Activated T-helper 1 cell treated with anti-CD3 and anti-CD28 coated beads, Interleukin-2, amount 50 U/mL, for 16 hours (primary cell): ENCODE measurements around the gene PPP2R2C.

Source experiments
- DNase-seq, 2 donors: peaks; one replicate each; pipeline ENCODE4 v3.0.0-alpha.2; 2020; ENCODE audit warnings: low read depth in 1 of 2, low spot score in 1 of 2

Gene PPP2R2C

DNA sequence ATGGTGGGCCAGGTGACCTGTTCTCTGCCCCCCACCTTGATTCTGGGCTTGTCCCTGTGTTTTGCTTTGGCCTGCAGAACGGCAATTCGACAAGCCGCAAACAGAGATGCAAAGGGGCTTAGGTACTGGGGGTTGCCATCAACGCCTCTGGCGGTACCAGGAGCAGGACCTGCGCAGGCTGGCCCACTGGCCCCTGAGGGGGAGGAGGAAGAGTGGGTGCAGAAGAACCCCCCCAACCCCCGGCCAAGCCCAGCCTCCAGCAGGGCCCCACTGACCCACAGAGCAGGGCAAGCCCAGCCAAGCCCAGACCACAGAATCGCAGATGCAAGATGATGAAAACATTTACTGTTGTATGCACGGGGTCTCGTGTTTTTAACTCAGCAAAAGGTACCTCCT lies 89.4 kb downstream of the PPP2R2C start:
- DNase-seq, result no peak

DNA sequence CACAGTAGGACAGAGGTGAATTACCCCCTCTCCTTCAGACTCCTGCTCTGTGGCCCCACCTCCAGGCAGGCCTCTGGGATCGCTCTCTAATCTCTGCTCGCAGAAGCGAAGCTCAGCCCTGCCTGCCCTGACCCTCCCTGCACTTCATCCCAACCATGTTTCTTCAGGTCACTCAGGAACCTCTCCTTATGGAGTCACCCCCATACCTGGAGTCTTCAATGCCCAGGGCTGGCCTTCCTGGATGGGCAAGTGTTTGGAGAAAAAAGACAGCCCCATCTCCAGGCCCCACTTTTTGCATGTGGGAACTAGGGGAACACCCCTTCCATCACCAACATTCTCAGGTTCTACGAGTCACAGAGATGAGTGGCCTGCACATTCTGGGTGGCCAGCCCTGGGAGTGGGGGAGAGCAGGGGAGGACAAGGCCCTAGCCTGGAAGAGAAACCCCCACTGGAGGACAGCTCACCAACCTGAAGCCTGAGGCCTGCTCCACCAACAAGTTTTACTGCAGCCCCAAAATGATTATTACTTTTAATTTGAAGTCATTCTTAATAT lies 90.8 kb downstream of the PPP2R2C start:
- no peak for DNase-seq

DNA sequence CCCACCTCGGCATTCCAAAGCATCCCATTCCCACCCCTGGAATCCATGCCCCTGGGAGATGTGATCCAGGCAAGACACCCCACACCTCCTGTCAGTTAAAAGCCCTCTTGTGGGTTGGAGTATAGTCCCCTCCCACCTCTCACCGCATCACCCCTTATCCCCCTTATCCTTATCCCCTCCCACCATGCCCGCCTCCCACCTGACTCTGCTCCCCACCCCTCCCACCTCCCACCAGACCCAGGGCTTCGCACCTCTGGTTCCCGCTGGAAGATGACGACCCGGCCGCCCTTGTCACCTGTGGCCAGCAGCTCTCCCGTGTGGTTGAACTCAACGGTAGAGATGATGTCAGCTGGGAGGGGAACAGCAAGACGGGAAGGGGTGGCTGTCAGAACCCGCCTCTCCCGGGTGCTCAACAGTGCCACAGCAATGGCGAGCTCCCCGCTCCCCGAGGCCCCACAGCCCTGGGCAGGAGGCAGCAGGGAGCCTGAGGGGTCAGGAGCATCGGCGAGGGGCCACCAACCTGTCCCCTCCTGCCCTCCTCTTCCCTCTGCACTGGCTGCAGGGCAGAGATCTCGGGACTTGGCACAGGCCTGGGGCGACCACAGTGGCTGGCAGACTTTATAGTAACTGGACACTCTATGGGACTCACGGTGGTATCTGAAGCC lies 91.5 kb downstream of the PPP2R2C start:
- DNase-seq, result no peak

DNA sequence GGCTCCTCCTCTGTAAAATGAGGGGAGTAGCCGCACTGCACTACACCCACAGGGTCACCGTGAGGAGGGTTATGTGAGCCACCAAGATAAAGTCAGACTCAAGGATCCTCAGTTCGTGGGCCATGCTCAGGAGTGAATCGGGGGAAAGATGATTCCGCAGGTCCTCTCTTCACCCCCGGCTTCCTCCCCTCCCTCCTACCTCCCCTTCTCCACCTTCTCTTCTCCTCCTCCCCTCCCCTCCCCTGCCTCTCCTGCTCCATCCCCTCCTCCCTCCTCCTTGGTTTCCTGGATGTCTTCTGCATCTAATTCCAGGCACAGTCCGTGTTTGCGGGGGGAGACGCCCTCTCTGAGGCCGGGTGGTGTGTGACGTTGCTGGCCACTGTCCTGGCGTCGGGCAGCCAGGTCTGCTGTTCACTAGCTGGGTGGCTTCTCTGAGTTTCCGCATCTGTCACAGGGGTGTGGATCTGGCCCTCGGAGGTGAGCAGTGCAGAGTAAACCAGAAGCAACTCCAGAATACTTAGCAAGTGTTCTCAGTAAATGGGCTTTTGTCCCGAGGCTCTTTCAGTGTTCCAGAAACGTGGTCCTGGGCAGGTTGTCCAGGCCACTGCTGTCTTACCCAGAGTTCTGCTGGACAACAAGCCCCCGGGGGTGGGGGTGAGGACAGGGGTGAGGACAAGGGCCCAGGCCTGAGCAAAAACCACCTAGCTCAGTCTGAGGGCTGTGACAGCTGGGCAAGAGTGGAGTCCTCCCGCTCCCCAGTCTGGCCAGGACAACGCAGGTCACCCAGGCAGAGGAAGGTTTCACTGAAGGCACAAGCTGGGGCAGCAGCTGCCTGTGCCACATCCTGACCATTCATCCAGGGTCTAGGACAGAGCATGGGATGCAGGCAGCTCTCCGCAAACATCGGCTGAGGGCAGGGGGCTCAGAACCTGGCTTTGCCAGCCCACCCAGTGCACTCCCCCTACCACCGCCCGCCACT lies 92.4 kb downstream of the PPP2R2C start:
- no peak for DNase-seq

DNA sequence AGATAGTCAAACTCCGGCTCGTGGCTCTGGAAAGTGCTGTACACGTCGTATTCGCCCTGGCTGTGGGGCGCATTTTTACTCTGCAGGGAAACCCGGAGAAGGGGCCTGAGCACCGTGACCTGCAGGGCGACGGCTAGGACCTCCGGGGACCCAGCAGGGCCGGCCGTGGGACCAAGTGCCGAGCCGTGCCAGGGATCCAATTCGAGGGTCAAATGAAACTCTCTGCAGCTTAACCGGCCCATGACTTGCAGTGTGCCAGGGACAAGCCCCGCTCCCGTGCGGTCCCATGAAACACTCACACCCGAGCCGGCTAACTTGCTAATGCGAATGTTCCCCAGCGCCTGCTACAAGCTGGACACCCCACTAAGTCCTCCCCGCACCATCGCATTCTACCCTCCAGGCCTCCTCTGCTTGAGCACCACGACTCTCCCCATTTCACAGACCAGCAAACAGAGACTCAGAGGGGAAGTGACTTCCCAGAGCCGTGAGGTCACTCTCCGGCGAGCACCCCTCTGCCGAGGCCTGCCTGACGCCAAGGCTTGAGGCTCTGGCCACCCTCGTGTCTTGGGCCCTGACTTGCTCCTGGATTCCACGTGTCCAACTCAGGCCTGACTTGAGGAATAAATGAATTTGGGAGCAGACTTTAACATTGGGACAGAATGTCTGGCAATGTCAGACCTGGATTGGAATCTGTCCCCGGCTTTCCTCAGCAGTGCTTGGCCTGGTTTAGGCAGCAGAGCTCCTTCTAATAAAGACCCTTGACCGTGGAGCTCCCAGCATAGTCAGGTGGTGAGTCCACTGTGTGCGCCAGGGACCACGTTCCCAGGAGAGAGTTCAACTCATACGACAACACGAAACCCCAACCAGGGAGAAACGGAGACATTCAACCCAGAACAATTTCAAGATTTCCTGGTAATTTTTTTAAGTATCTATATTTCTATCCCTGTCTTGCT lies 93.6 kb downstream of the PPP2R2C start:
- no peak for DNase-seq

DNA sequence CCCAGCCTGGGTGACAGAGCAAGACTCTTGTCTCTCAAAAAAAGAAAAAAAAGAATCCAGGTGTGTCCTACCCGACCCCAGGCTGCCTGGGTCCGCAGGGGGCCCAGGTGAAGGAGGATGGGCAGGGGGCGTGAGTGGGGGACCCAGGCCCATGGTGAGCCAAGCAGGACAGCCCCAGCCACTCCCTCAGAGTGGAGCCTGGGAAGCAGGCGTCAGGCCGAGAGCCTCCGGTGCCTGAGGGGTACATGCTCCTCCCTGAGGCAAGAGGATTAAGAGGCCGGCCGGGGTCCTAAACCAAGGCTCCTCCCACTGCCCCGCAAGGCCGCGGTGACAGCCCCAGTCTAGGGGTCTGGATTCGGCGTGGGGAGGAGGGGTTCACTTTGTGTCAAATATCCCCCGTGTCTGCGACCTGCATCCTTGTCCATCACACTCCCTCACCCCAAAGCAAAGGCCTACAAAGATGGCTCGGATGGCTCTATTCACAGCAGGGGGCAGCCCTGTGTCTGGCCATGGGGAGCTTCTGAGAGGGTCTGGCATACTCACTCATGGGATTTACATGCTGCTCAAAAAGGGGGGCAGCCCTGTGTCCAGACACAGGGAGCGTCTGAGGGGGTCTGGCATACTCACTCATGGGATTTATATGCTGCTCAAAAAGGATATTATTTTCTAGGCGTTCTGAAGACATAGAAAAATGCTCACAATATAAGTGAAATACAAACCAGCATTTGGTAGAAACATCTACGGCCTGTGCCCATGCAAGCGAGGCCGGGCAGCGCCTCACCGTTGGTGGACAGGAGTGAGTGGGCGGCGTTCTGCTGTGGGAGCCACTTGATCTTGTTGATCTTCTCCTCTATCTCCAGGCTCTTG lies 94.6 kb downstream of the PPP2R2C start:
- DNase-seq, result no peak

DNA sequence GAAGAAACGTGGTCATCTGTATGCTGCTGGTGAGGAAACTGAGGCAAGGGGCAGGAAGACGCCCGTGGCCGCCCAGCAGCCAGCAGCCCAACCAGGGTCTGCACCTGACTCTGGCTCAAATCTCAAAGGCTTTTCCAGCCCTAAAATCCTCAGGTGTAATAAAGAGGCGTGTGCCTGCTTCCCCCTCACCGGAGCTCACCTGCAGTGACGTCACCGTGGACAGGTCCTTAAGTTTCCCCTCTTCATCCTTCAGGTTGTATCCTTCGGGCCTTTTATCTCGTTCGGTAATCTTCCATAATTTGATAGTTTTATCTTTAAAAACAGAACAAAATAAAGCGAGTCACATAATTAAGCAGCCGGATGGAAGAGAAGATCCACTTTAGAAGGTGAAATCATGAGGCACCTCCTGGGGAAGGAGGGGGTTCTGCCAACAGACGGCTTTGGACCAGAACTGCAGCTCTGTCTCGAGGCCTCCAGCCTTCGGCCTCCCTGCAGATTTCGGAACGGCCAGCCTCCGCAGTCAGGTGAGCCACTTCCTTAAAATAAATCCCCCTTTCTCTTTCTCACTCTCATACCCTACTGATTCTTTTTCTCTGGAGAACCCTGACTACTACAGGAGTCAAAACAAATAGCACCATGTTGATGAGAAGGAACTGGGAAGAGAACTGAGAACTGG lies 96.7 kb downstream of the PPP2R2C start:
- DNase-seq, result no peak

DNA sequence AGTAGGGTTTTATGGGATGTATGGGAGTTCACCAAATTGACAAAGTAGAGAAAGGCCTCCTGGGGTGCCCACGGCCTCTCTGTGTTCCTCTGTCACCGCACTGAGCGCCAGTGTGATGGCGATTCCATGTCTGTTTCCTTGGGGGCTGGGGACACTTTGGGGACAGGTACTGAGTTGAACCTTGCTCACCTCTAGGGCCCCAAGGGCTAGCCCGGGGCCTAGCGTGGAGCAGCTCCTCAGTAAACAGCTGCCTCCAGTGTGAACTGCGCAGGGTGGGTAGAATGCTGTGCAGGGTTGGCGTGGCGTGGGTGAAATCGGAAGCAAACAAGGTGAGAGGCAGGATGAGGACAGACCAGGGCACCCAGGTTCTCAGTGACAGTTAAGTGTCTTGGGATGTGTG lies 97.8 kb downstream of the PPP2R2C start:
- no peak for DNase-seq

DNA sequence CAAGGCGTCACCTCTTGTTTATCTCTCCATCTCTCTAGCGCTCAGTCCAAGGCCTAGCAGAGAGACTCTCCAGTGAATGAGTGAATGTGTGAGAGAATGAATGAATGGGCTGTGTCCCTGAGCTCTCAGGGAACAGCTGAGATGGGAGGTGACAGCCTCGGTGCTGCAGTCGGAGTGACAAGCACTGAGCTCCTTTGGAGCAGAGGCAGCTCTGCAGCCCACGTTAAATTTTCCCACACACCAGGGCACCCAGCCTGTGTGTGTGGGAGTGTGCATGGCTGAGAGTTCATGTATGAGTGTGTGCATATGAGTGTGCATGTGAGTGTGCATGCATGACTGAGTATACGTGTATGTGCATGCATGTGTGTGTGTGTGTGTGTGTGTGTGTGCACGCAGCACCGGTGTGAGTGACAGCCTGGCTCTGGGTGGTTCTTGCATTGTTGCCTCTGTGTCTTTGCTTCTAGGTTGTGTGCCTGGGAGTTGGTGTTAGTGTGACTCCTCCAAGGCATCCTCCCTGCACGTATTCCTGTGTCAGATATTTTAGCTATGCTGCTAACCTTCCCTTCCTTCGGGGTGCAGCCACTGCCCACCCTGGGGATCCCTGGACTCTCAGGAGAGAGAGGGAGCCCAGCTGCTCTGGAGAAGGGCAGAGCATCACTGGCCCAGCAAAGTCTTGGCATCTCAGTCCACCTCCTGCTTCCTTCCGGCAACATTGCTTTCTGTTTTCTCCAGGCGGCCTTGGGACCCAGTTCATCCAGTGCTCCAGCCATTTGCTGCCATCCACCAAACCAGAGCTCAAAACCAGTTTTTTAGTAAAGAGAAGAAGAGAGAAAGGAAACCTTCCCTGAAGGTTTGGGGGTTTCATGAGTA lies 98.6 kb downstream of the PPP2R2C start:
- DNase-seq, result no peak

DNA sequence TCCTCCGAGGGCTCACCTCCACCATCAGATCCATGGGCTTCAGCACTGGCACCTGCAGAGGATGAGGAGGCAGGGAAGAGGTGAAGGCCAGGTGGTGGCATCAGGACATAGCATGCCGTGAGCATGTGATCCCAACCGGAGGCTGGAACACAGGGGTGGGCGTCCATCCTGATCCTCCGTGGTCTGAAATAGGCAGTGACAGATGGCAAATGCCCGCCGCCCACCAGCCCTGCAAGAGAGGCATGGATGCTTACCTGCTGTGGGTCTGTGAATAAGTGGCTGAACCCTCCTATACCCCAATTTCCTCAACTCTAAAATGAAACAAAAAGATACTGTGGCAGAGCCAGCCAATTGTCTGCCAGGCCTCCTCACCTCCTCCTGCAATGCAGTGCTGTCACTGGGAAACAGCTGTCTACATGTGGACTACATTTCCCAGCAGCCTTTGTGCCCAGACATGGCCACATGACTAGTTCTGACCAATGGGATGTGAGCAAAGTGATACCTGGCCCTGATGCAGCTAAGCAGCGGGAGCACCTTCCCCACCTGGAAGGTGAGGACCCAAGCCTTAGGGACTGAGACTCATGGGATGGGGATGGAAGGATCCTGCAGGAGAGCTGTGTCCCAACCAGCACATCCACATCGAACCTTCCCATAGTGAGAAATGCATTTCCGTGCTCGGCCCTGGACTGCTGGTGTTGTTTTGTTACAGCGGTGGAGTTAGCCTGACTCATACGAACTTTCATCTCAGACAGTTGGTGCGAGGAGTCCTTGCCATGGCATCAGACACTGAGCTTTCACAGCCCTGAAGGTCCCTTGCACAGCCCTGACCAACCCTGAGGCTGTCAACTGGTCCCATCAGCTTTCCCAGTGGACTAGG lies 99.5 kb downstream of the PPP2R2C start:
- DNase-seq, result no peak

DNA sequence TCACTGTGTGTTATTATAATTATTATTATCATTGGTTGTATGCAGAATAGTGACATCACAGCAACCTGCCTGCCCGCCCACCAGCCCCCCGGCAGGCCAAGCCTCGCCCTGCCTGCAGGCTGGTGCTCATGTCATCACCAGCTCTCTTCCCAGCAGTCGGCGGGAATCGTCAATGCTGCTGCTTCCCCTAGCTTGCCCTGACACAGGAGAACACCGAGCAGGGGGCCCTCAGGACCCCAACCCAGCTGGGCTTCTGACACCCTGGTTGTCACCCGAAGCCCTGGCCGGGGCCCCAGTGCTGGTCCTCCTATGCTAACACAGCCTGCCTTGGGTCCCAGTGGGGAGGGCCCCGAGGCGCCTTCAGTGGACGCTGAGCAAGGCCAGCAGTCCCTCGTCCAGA lies 100.6 kb downstream of the PPP2R2C start:
- DNase-seq, result no peak

DNA sequence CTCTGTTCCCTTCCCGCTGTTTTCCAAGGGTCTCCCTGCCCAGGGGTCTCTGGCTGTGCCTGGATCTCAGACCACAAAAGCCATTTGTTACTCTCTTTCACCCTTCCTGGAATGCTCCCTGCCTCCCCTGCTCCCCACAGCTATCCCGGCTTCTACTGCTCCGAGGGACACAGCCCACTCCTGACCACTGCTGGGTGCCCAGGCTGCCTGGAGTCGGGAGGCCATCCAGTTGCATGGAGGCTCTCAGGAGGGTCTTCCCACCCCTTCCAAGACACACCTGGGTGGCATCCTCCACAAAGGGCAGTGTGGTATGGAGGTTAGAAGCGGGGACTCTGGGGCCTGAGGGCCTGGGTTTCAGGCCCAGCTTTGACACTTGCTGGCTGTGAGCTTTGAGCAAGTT lies 101.1 kb downstream of the PPP2R2C start:
- DNase-seq, result no peak

DNA sequence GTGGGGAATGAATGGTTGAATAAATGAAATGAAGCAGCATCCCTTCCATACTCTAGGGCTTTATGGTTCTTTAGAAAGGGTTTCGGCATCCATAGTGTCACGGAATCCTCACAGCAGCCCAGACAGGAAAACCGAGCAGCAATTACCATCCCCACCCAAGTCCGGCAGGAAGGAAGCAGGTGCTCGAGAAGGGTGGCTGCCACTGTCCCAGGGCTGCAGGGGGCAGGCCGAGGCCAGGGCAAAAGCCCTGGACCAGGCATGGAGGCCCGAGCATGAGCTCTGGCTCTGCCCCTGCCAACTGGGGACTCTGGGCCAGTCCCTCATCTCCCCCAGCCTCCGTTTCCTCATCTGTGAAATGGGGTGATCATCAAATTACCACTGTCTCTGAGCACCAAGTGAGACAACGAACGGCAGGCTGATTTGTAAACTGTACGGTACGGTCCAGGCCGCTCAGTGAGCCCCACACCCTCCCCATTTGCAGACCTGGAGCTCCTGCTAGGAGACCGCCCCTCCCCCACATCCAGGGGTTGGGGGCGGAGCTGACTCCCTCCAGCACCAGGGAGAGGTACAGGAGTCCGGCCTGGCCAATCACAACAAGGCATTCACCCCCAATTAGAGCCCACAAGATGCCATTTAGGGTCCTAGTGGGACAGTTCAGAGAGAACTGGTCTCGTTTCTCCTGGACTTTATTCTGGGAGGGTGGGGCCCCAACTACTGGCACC lies 102.3 kb downstream of the PPP2R2C start:
- DNase-seq, result no peak

DNA sequence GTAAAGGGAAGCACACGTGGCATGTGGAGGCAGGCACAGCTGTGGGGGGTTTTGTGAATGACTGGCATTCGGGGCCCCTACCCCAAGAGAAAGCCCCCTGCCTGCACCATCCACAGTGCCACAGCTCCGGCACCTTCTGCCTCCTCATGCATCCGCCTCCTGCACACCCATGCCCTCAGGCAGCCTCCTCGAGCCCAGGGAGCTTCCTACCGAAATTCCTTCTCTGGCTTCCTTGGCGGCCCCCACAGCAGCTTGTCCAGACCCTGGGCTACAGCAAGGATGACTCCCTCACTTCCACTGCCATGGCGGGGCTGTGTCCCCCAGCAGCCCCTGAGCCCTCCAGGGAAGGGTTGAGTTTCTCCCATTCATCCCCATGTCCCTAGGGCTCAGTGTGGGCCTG lies 102.9 kb downstream of the PPP2R2C start:
- DNase-seq, result no peak

DNA sequence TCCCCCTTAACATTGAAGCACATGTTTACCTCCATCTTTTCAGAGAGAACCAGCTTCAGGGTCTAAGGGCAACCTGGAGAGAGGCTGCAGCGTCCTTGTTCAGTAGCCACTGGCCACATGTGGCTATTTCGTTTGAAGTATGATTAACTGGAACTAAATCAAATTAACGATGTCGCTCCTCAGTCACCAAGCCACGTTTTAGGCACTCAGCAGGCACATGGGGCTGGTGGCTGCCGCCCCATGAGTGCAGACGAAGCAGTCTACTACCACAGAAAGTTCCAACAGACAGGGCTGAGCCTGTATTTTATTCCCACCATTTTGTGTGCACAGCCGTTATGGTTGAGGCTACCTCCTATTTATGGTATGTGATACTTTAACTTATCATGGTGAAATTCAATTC lies 103.4 kb downstream of the PPP2R2C start:
- no peak for DNase-seq

DNA sequence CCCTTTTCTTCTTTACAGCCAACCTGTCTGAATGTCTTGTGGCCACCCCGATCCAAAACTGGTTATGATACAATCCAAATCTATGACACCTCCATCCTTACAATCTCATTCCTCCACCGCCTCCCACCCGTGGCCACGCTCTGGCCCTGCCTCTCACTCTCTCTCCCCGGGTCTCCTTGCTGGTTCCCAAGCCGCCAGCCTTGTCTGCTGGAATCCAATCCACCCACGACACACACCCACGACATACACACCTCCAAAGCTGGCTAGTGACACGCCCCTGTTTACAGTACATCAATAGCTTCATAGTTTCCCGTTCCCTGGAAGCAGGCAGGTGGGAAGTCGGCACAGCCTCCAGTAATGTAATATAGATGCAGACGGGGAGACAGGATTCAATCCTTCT lies 103.8 kb downstream of the PPP2R2C start:
- no peak for DNase-seq

DNA sequence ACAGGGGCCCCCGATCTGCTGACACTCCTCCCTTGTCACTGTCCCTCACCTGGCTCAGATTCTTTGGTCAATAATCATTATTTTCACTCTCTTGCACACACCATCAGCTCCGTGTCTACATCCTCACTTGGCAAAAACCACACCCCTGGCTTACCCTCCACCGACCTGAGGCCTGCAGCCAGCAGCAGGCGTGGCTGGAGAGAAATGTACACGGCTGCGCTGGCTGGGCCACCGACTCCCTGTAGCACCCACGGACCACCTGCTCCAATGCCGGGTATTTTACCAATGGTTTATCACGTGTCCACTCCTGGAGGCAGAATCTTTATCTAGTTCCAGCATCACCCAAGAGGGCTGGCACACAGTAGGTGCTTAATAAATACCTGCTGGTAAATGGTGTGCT lies 104.3 kb downstream of the PPP2R2C start:
- no peak for DNase-seq
